GM18507 (cell line): Measurements from ENCODE around the gene ARHGAP15.

ENCODE experiments used
- DNase-seq: peaks from one replicate; pipeline ENCODE4 v3.0.0; 2011; ENCODE audit warnings: low read depth; ENCODE audit not compliant: insufficient read length; ENCODE audit errors: extremely low spot score
- FAIRE-seq: peaks from 2 replicates; lab custom pipeline; 2011; peaks lifted over from hg19 to GRCh38; lab: Jason Lieb, UNC

The ARHGAP15 gene

DNA sequence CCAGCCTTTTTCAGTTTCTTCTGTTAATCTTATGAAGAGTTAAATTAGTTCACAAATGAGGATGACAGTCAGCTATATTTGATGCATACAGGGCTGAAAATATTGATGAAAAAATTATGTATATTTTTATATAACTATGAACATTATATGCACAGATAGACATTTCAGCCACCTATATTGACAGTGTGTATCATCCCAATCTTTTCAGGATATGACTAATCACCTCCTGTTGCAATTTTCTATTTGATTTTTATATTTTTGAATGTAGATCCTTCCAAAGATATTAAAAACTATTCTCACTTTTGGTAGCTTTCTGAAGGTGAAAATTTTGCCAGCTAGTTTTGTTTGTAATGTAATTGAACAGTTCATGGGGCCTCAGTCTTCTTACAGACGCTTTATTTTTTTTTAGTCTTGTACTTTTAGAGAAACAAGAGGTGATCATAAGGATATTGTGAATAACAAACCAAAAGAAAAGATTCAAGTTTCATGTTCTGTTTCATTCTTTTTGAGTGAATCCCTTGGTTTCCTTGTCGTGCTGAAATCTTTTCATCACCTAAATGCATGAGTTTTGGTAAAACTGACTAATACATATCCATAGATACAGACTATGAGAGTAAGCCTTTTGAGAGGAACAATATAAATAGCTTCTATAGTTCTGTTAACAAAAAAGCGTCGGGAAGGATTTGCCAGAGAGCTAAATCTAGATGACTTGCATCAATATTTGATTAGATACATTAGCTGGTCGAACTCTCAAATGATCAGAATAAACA is 123.1 kb downstream of the ARHGAP15 start:
- FAIRE-seq (no peak), DNase-seq (no peak)

DNA sequence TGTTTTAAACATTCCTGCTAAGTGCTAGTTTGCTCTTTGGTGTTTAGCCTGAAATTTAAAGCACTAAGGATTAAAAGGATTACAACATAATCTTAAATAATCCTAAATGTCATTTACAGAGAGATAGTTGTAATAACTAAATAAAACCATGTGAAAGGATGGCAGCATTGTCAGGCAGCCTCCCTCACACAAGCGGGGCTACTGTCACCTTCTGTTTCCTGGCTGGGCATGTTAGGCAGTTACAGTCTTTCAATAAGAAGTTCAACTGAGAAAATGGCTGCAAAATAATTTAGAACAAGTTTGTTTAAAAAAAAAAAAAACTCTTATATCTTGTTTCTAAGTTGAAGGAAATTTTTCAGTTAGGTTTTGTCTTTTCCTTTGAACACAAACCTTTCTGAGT is 124.9 kb downstream of the ARHGAP15 start:
- DNase-seq = no peak
- FAIRE-seq = no peak

- FAIRE-seq = no peak
- no peak for DNase-seq
Measured at GRCh38 chr2:143255086-143255485, 125.9 kb downstream of the ARHGAP15 start.

- FAIRE-seq = peak; percentile 77
- DNase-seq = no peak
Measured at GRCh38 chr2:143255899-143256298, 126.7 kb downstream of the ARHGAP15 start.

- DNase-seq (no peak), FAIRE-seq (peak; percentile 33)
Measured at GRCh38 chr2:143258126-143258892, 129.1 kb downstream of the ARHGAP15 start.

- peak; percentile 91 for FAIRE-seq
Measured at GRCh38 chr2:143259368-143259958, 130.2 kb downstream of the ARHGAP15 start.

DNA sequence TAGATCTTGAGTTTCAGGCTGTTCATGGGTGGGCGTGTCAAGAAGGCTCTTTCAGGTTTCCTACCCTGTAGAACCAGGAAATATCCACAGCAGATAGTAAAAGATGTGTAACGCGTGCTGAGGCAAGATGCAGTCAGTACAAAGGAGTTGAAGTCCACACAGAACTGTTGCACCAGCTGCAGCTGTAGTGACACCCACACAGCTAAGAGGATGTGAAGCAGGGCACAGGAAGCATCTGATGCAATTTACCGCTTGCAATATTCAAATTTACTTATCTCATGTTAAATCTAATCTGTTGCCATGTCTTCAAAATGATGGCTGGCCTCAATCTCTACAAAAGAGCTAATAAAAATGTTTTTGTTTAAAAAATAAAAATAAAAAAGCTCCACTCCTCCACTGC is 132.8 kb downstream of the ARHGAP15 start:
- FAIRE-seq = peak; percentile 75
- no peak for DNase-seq

More at GRCh38 chr2:143259368-143259958, 130.2 kb downstream of the ARHGAP15 start:
- DNase-seq = no peak

- DNase-seq (no peak), FAIRE-seq (no peak)
Measured at GRCh38 chr2:143262389-143262788, 133.2 kb downstream of the ARHGAP15 start.

GRCh38 chr2:143263066-143263625 is 133.9 kb downstream of the ARHGAP15 start:
- DNase-seq (no peak), FAIRE-seq (no peak)

- no peak for FAIRE-seq
- no peak for DNase-seq
Measured at GRCh38 chr2:143264851-143265250, 135.6 kb downstream of the ARHGAP15 start.

- FAIRE-seq (no peak), DNase-seq (no peak)
Measured at GRCh38 chr2:143279672-143280071, 150.5 kb downstream of the ARHGAP15 start.

DNA sequence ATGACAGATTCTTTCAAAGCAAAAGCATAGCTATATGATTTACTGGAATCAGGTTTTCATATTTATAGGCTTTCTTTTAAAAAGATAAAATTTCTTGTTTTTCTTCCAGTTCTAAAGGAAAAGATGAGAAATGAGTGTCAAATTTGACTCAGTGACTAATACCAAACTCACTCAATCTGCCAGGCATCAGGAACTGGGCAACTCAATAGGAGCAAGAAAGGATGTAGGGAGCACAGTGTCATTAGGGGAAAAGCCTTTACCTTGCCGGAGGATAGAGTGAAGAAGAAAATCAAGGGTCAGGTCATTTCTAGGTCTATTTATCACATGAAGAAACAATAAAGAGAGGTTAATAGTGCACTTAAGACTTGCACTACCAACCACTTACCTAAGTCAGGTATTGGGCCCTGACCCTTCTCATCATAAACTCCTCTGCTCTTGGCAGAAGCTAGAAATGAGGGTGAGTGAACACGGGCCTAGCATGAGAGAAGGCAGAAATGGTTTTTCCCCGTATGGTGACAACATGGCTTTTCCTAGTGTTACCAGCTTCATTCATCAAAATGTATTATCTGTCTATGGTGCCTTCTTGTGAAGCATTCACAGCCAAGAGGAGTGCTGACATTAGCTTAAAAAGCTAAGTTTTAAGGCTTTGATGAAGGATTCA is 151.0 kb downstream of the ARHGAP15 start:
- FAIRE-seq = peak; percentile 5
- DNase-seq = no peak

- FAIRE-seq = peak; percentile 41
- no peak for DNase-seq
Measured at GRCh38 chr2:143282684-143283083, 153.5 kb downstream of the ARHGAP15 start.

DNA sequence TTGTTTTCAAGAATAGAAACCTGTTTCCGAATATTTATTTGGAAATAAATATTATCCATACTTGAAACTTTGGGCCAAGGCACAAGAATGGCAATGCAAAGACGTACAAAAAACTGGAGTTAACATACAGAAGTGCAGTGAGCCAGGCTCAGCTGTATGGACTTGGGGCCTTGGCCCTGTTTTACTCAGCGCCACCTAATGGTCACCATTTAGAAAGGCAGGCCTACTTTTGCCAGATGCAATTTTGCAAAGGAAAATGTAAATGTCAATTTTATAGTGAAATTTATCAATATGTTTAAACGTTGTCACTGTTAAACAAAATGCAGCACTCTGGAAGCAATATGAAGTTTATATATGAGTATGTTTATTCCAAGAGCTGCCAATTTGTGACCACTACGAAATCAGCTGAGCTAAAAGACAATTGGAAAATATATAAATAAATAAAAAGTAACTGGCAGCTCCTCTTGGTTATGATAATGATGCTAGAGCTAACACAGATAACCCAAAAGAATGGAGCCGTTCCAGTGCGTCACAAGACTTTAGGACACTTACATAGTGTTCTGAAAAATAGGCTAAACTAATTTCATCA is 155.0 kb downstream of the ARHGAP15 start:
- no peak for DNase-seq
- FAIRE-seq = peak; percentile 56

DNA sequence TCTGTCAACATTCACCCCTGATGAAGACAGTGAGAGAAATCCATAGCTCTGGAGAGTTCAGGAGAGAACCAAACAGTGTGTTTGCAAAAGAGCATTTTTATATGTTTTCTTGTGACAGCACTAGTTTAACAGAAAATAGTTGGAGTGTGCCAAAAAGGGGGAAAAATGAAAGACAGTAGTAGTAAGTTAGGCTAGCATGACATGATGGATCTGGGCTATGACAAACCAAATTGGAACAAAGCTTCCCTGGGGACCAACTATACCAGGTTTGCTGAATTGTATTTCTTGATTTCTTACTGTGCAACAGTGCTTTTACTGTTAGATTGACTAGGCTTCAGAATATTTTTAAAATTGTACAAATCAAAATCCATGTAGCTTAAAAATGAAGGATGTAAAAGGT is 159.8 kb downstream of the ARHGAP15 start:
- DNase-seq (no peak), FAIRE-seq (no peak)

DNA sequence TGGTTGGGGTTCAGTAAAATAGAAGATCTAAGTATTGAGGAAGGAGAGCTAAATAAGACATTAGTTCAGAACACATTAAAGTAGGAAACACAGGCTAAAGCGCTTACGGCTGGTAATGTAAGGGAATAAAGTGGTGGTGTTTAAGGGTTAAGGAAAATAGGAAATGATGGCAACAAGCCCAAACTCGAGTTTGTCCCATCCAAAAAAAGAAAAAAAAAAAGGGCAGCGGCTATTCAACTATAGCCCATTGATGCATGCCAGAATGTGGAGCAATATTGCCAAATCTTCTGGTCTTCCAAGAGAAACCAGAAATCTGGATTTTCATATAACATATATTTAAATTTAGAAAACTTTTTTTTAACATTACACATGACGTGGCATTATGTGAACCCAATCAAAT is 161.0 kb downstream of the ARHGAP15 start:
- FAIRE-seq = no peak

DNA sequence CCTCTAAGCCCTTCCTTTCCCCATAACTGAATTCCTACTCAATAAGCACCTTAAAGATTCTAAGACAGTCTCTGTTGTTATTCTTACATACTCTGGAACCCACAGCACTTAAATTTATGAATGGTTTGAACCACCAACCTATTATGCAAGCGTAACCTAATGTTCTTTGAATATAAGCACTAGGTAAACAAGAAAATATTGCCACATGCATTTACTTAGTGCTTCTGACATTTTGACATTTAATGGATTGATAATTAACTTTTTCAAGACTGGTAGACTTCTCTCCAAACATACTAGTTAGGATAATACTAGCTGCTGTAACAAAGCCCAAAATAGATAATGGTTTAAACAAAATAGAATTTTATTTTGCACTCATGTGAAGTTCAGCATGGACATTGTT is 164.8 kb downstream of the ARHGAP15 start:
- no peak for FAIRE-seq

More for the DNA sequence above, 161.0 kb downstream of the ARHGAP15 start:
- DNase-seq = no peak

DNA sequence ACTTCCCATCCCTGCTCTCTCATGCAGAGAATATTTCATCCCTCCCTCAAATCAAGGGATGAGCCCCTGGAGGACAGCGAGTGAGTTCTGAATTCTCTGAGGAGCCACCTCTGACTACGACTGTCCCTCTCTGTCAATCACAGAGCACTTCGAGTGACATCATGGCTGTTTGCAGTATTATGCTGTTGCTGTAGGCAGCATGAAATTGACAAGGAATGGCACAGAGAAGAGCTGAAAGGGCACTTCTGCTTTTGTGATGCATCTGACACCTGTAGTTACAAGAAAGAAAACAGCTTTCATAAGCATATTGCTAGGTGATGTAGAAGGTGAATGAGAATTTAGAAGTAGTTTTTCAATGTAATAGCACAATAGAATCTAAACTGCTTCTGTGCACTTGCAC is 166.9 kb downstream of the ARHGAP15 start:
- DNase-seq (no peak), FAIRE-seq (no peak)

More for the DNA sequence above, 164.8 kb downstream of the ARHGAP15 start:
- DNase-seq = no peak

GRCh38 chr2:143297182-143297581 is 168.0 kb downstream of the ARHGAP15 start:
- DNase-seq (no peak), FAIRE-seq (no peak)
